Thoracic aorta (tissue), 2 donors: ENCODE data around the gene ETV1. TPM values are rescaled to one million over a fixed set of nuclear protein-coding genes. Genes with fewer than 3 reads are reported as not detected.

Experiments used
- ATAC-seq: fragments of 150-250 bp; one replicate; pipeline ENCODE4 v1.8.0; 2017; ENCODE audit warnings: low read depth; ENCODE audit not compliant: insufficient number of reproducible peaks, low FRiP score
- DNase-seq: peaks from one replicate; pipeline ENCODE4 v3.0.0-alpha.2; 2020; ENCODE audit warnings: low spot score
- H3K27ac ChIP-seq, 2 donors: fragments of 200-600 bp; sonication (generic); 1 replicate in 1 of 2; 2 replicates in 1 of 2; pipeline ENCODE4 v1.5.1; 2016; ENCODE audit warnings: mild to moderate bottlenecking in 2 of 2, moderate library complexity in 2 of 2
- H3K27me3 ChIP-seq: fragments of 200-600 bp; sonication (generic); replicated peaks from 2 replicates; pipeline ENCODE4 v1.6.0; 2016; ENCODE audit warnings: mild to moderate bottlenecking; ENCODE audit not compliant: insufficient read depth
- H3K36me3 ChIP-seq: fragments of 200-600 bp; sonication (generic); one replicate; pipeline ENCODE4 v1.5.1; 2016
- H3K4me1 ChIP-seq, 2 donors: fragments of 200-600 bp; sonication (generic); 1 replicate in 1 of 2; 2 replicates in 1 of 2; pipeline versions ENCODE4 v1.5.1 to v1.6.0; 2016; ENCODE audit warnings: low read depth in 2 of 2, mild to moderate bottlenecking in 1 of 2; ENCODE audit not compliant: control insufficient read depth in 1 of 2
- H3K4me3 ChIP-seq: fragments of 200-600 bp; sonication (generic); 2 replicates; pipeline ENCODE4 v1.5.1; 2016; ENCODE audit warnings: mild to moderate bottlenecking
- H3K9me3 ChIP-seq: fragments of 200-600 bp; sonication (generic); 2 replicates; pipeline ENCODE4 v1.5.1; 2016
- CTCF ChIP-seq: fragments of 200-600 bp; sonication (generic); IDR thresholded peaks from one replicate; pipeline ENCODE4 v1.5.1; 2019; ENCODE audit warnings: antibody characterized with exemption
- total RNA-seq, 2 donors: library from RNA; depleted of rRNA; stranded (reverse); fragments of >200 nt; gene quantifications; one replicate each; pipeline versions ENCODE4 v1.1.0 to v1.2.3, GENCODE V29; 2016

Gene ETV1
- total RNA-seq, 2 donors from 2014 or later = 5.9 to 8.7 TPM

- H3K27ac ChIP-seq = no peak overlapping the region
- no peaks in the 10 kb centered on the region for H3K36me3 ChIP-seq
- no peaks in the 10 kb centered on the region for H3K4me1 ChIP-seq
- no peak for ATAC-seq
- H3K27me3 ChIP-seq = no peaks in the 10 kb centered on the region
- no peaks in the 10 kb centered on the region for H3K9me3 ChIP-seq
- DNase-seq = no peak
- no peak overlapping the region for H3K4me3 ChIP-seq
- no peak for TF ChIP-seq CTCF
Measured at GRCh38 chr7:13963925-13964324, 25.5 kb downstream of the ETV1 start.

- TF ChIP-seq CTCF = no peak
- Histone ChIP-seq H3K36me3 (no peaks in the 10 kb centered on the region), H3K4me1 (no peaks in the 10 kb centered on the region), H3K27me3 (no peaks in the 10 kb centered on the region), H3K9me3 (no peaks in the 10 kb centered on the region), H3K4me3 (no peak overlapping the region), H3K27ac (no peak overlapping the region)
- ATAC-seq = no peak
- no peak for DNase-seq
Measured at GRCh38 chr7:13955494-13955893, 34.0 kb downstream of the ETV1 start.

- no peak for ATAC-seq
Measured at GRCh38 chr7:13953368-13953767, 36.1 kb downstream of the ETV1 start.

GRCh38 chr7:13952921-13953320, 36.5 kb downstream of the ETV1 start:
- Histone ChIP-seq H3K4me3 (no peak overlapping the region), H3K4me1 (no peaks in the 10 kb centered on the region), H3K27ac (no peak overlapping the region), H3K36me3 (no peaks in the 10 kb centered on the region), H3K9me3 (no peaks in the 10 kb centered on the region), H3K27me3 (no peaks in the 10 kb centered on the region)
- DNase-seq (no peak), ATAC-seq (no peak)
- no peak for TF ChIP-seq CTCF

More at GRCh38 chr7:13953368-13953767, 36.1 kb downstream of the ETV1 start:
- DNase-seq = no peak
- Histone ChIP-seq H3K9me3 (no peaks in the 10 kb centered on the region), H3K27ac (no peak overlapping the region), H3K4me1 (no peaks in the 10 kb centered on the region), H3K27me3 (no peaks in the 10 kb centered on the region), H3K4me3 (no peak overlapping the region), H3K36me3 (no peaks in the 10 kb centered on the region)
- TF ChIP-seq CTCF = no peak

GRCh38 chr7:13949939-13950338, 39.5 kb downstream of the ETV1 start:
- H3K36me3 ChIP-seq = no peaks in the 10 kb centered on the region
- H3K4me3 ChIP-seq = no peak overlapping the region
- DNase-seq (no peak), ATAC-seq (no peak)
- no peaks in the 10 kb centered on the region for H3K27me3 ChIP-seq
- TF ChIP-seq CTCF = no peak
- H3K27ac ChIP-seq = no peak overlapping the region
- H3K4me1 ChIP-seq = no peaks in the 10 kb centered on the region
- H3K9me3 ChIP-seq = no peaks in the 10 kb centered on the region
